IgD-negative memory B cell (primary cell): ENCODE results near the gene SKAP2. TPM values are rescaled to one million over a fixed set of nuclear protein-coding genes. Genes with fewer than 3 reads are reported as not detected.

Experiments
- H3K27ac Mint-ChIP-seq, 3 donors: one replicate each; pipeline ENCODE4 v1.8.0; 2020 to 2022; ENCODE audit warnings: mild to moderate bottlenecking in 3 of 3, mixed read lengths in 3 of 3, moderate library complexity in 1 of 3
- H3K27me3 Mint-ChIP-seq: one replicate; pipeline ENCODE4 v1.8.0; 2021; ENCODE audit warnings: mixed read lengths
- H3K36me3 Mint-ChIP-seq: one replicate; pipeline ENCODE4 v1.8.0; 2020; ENCODE audit warnings: mild to moderate bottlenecking, mixed read lengths
- H3K4me1 Mint-ChIP-seq, 3 donors: one replicate each; pipeline ENCODE4 v1.8.0; 2020 to 2022; ENCODE audit warnings: mixed read lengths in 3 of 3, mild to moderate bottlenecking in 1 of 3
- H3K4me3 Mint-ChIP-seq, 4 donors: one replicate each; pipeline ENCODE4 v1.8.0; 2020 to 2022; ENCODE audit warnings: mild to moderate bottlenecking in 4 of 4, mixed read lengths in 4 of 4, moderate library complexity in 3 of 4
- H3K9me3 Mint-ChIP-seq, 3 donors: one replicate each; pipeline ENCODE4 v1.8.0; 2020 to 2021; ENCODE audit warnings: mixed read lengths in 3 of 3, mild to moderate bottlenecking in 1 of 3
- polyA plus RNA-seq: library from polyadenylated mRNA; unstranded; fragments of 300-500 nt; fragmentation: Illumina TruSeq; gene quantifications from one replicate; pipeline ENCODE4 v1.2.3, GENCODE V29; 2021

Gene SKAP2
- polyA plus RNA-seq, 1 donor from 2014 or later = 135 TPM

DNA sequence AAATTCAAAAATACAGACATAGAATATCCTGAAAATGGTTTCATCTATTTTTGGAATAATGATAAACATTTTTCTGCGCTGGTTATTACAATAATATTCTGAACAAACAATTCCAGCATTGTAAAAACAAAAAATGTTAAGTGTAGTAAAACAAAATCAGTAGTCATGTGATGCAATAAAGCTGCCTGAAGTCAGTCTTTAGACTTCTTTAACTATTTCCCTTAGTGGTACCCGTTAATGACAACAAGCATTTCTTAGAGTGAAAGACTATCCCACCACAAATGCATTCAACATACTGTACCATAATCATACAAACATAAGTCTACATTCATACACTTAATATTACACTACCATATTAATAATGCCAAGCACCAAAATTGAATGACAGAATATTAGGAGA is 1.6 kb downstream of the SKAP2 start:
- Mint-ChIP-seq H3K27me3 (no peaks in the 10 kb centered on the region), H3K27ac (peak overlapping the region in 1 of 3 donors; percentile 91), H3K4me1 (peaks cover 26 to 38% (median 36%) of the 10 kb centered on the region in 3 donors), H3K36me3 (peaks cover 2% of the 10 kb centered on the region), H3K4me3 (peak overlapping the region; percentile 94 to 98 (median 97)), H3K9me3 (no peaks in the 10 kb centered on the region)

DNA sequence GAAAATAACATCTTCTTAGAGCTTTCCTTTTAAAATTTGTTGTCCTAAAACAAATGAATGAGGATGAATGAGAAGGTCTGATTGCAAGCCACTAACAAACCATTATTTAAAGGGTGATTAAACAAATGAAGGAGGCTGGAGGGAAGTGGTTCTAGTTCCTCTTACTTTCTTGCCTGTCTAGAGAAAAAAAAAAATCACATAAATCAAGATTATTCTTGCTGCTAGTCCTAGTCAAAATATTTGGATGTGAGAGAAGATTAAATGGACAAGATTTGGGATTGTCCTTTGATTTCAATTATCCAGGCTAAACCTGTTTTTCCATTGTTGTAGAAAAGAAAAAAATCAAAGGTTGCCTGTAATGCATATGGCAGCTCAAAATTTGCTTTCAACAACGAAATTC is 3.3 kb downstream of the SKAP2 start:
- peak overlapping the region in 1 of 3 donors; percentile 47 for H3K27ac Mint-ChIP-seq
- peaks cover 2% of the 10 kb centered on the region for H3K36me3 Mint-ChIP-seq
- H3K4me3 Mint-ChIP-seq = peak overlapping the region in 2 of 4 donors; percentile 35 to 46
- no peaks in the 10 kb centered on the region for H3K9me3 Mint-ChIP-seq
- peaks cover 37 to 52% (median 49%) of the 10 kb centered on the region in 3 donors for H3K4me1 Mint-ChIP-seq
- peaks cover 2% of the 10 kb centered on the region for H3K27me3 Mint-ChIP-seq

DNA sequence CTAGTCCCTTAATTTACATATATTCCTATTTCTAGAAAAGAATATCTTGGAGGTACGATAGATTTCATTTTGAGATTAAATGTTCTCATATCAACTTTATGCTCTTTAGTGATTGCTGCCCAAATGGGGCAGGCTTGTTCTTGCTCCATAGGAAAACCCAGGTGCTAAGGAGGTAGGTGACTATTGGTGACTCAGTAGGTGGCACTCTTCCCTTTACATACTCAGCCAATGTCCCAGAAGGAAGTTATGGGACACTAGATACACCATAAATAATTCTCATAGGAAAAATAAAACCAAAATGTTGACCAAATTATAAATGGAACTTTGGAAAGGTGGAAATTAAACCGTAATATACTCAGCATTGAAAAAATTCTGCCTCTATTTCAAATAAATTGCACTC is 4.0 kb downstream of the SKAP2 start:
- Mint-ChIP-seq H3K4me3 (no peak overlapping the region), H3K9me3 (no peaks in the 10 kb centered on the region), H3K27me3 (peaks cover 2% of the 10 kb centered on the region), H3K4me1 (peaks cover 37 to 53% (median 47%) of the 10 kb centered on the region in 3 donors), H3K36me3 (peaks cover 2% of the 10 kb centered on the region), H3K27ac (no peak overlapping the region)

DNA sequence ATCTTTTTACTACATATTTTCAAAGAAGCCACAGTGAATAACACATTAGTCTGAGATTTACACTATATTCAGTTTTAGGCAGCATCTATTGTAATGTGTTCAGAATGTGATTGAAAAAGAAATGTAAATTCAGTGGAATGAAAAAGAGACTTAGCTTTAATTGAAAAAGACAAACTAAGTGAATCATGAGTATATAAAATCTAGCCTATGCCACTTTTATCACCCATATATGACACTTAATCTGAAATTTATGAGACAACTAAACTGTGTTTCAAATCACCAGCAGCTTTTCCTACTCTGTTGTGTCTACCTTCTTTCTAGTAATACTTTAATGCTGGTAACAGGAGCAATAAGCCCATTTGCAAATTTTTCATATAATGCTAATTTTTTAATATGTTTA is 4.7 kb downstream of the SKAP2 start:
- no peak overlapping the region for H3K27ac Mint-ChIP-seq
- H3K4me1 Mint-ChIP-seq = peaks cover 35 to 54% (median 45%) of the 10 kb centered on the region in 3 donors
- no peak overlapping the region for H3K4me3 Mint-ChIP-seq
- peaks cover 2% of the 10 kb centered on the region for H3K36me3 Mint-ChIP-seq
- H3K27me3 Mint-ChIP-seq = peaks cover 2% of the 10 kb centered on the region
- no peaks in the 10 kb centered on the region for H3K9me3 Mint-ChIP-seq

DNA sequence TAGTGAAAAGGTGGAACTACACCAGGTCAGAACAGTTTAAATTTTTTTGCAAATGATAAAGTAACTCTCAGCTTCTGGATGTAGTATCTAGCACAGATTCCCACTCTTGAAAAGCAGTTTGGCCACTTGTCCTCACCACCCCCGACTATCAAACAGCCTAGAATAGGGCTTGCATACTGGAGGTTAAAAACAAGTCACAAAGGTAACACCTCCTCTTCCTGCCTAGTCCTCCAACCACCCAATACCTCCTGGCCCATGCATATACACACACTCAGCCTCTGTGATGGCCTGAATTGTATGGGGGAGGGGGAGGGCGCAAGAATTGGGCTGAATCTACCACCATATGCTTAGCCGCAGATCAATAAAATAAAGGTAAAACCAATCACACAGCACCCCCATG is 5.7 kb downstream of the SKAP2 start:
- peaks cover 2% of the 10 kb centered on the region for H3K27me3 Mint-ChIP-seq
- peak overlapping the region in 3 of 4 donors; percentile 22 to 76 (median 75) for H3K4me3 Mint-ChIP-seq
- H3K36me3 Mint-ChIP-seq = peaks cover 2% of the 10 kb centered on the region
- H3K4me1 Mint-ChIP-seq = peaks cover 35 to 50% (median 44%) of the 10 kb centered on the region in 3 donors
- peak overlapping the region; percentile 18 to 83 (median 32) for H3K27ac Mint-ChIP-seq
- no peaks in the 10 kb centered on the region for H3K9me3 Mint-ChIP-seq

DNA sequence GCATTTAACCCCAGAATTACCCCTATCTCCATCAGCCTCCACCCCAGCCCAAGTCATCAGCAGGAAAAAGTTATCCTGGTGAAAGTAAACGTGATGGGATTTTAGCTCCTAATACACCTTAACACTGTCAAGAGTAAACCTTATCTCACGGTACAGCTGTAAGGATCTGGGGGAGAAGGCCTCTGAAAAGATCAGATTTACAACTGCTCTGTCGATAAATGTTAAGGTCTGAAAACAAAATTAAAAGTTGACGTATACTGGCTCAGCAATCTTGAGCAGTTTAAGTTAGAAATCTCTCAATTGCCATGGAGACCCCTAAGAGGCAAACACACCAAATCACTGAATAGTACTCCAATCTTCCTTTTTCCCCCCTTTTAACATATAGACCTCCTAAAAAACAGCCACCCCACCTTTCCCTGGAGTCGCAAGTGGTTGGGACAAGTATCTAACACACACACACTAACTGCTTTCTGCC is 6.1 kb downstream of the SKAP2 start:
- peaks cover 3% of the 10 kb centered on the region for H3K36me3 Mint-ChIP-seq
- peak overlapping the region; percentile 75 to 94 (median 88) for H3K4me3 Mint-ChIP-seq
- H3K4me1 Mint-ChIP-seq = peaks cover 35 to 49% (median 44%) of the 10 kb centered on the region in 3 donors
- H3K27ac Mint-ChIP-seq = peak overlapping the region in 2 of 3 donors; percentile 18 to 96
- no peaks in the 10 kb centered on the region for H3K9me3 Mint-ChIP-seq
- peaks cover 2% of the 10 kb centered on the region for H3K27me3 Mint-ChIP-seq

DNA sequence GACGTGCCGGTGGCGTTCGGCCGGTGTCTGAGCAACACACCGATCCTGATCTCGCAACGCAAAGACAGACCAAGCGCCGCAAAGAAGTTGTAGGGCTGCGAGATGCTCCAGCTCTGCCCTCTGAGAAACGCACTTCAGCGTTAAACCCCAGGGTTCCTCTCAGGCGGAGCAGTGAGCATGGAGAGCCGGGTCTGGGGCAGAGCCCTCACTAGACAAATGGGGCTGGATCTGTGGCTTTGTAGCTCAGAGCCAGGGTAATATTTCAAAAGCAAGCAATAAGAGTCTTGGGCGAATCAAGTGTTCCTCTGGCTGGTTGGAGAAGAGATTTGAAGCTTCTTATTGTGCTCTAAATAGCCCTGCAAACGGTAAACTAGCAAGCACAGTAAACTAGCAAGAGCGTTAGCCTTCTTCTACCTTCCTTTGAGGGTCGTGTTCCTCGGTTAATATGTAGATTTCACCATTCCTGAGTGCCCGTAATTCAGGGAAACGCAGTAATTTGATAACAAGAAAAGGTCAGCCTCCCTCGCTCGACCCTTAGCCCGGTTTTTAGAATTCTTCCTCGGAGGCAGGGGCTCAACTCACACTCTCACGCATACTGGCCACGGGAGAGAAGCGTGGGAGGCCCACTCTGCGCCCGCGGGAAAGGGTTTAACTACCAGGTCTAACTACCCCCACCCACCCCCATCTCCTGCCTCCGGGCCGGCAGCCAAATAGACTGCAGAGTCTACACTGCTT is 6.7 kb downstream of the SKAP2 start:
- H3K9me3 Mint-ChIP-seq = no peaks in the 10 kb centered on the region

DNA sequence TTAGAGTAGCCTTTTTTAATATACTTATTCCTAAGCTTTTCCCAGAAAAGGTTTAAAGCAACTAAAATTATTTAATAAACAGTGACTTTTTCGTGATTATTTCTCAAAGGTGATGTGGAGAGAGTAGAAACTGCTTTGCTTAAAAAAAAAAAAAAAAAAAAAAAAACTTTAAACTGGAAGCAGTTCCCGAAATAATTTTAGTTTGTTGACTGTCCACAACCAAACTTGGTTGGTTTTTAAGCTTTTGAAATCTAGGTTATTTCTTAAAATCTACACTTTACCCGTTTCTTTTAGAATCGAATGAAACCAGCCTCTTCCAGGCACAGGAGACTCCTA is 7.3 kb downstream of the SKAP2 start:
- H3K9me3 Mint-ChIP-seq = no peaks in the 10 kb centered on the region
- H3K27ac Mint-ChIP-seq = peak overlapping the region; percentile 18 to 96 (median 94)
- peaks cover 28 to 43% (median 39%) of the 10 kb centered on the region in 3 donors for H3K4me1 Mint-ChIP-seq

More for the DNA sequence above, 6.7 kb downstream of the SKAP2 start:
- Mint-ChIP-seq H3K4me3 (peak overlapping the region; percentile 75 to 94 (median 88)), H3K4me1 (peaks cover 32 to 46% (median 40%) of the 10 kb centered on the region in 3 donors), H3K27me3 (peaks cover 2% of the 10 kb centered on the region), H3K27ac (peak overlapping the region; percentile 18 to 96 (median 94)), H3K36me3 (peaks cover 3% of the 10 kb centered on the region)

DNA sequence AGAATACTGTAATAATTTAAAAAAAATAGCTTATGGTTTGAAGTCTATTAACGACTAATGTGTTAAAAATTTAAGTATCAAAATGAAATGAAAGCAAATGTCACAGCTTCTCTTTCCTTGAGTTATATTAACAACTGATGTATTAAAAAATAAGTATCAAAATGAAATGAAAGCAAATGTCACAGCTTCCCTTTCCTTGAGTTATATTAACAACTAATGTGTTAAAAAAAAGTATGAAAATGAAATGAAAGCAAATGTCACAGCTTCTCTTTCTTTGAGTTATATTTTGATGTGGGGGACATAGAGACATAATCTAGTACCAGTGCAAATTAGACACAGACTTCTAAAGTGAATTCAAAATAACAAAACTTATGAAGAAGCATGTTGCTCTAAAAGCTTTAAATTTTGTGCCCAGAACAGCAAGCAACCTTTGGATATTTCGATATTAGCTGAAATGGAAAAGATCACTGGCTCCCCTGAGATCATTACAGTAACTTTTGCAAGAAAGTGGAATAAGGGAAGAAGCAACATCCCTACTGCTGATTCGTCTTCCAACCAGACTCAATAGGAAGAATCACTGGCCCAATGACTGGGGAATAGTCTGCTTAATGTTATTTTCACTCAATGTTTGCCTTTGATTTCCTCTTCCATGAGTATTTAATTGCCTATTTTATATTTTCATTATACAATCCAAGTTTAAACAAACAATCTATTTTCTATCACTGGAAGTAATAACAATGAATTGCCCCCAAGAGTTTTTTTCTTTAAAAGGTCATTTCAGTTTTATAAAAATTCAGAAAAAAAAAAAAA is 8.0 kb downstream of the SKAP2 start:
- Mint-ChIP-seq H3K4me3 (peak overlapping the region in 1 of 4 donors; percentile 68), H3K4me1 (peaks cover 26 to 43% (median 37%) of the 10 kb centered on the region in 3 donors), H3K36me3 (peaks cover 3% of the 10 kb centered on the region), H3K27ac (peak overlapping the region in 1 of 3 donors; percentile 47), H3K9me3 (no peaks in the 10 kb centered on the region), H3K27me3 (peaks cover 2% of the 10 kb centered on the region)

More for the DNA sequence above, 7.3 kb downstream of the SKAP2 start:
- Mint-ChIP-seq H3K27me3 (peaks cover 2% of the 10 kb centered on the region), H3K4me3 (peak overlapping the region; percentile 75 to 94 (median 88)), H3K36me3 (peaks cover 3% of the 10 kb centered on the region)

DNA sequence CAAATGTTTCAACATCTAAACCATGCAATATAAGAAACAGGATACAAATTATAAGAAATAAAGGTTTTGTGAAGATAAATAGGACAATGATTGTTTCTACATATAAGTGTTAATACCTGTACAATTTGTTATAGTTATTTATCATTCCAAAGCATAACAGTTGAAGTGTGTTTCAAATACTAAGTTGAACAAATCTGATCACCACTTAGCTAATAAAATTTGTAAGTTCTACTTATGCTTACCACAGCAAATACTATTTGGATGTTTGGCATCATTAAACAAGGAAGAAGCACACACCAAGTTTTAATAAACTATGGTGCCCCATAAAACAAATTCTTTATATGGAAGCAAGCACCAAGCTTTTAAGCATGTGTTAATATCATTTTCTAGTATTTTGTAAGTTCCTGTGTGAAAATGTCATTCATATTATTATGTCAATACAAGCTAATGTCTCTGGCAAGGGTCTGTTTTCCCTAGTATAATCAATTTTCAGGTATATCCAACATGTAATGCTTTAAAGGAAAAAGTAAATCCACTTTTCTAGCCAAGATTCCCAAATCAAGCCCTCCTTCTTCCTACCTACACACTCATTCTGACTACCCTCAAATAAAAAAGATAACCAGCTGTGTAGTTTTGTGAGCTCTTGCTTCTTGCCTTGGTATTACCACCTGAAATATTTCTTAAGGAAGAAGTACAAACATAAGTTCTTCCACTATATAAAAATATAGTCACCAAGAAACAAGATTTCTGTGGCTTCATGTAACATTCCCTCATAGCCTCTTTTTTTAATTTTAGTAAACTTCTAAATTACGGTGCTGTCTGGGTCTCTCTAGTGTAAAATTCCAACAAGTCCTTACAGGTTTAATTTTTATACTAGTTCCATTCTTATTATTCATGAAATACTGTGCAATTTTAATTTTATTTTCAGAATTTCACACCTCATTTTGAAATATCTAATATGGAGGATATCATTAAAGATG is 9.2 kb downstream of the SKAP2 start:
- Mint-ChIP-seq H3K36me3 (peaks cover 10% of the 10 kb centered on the region), H3K27ac (no peak overlapping the region), H3K4me1 (peaks cover 22 to 38% (median 33%) of the 10 kb centered on the region in 3 donors), H3K27me3 (peaks cover 2% of the 10 kb centered on the region), H3K9me3 (no peaks in the 10 kb centered on the region), H3K4me3 (no peak overlapping the region)

DNA sequence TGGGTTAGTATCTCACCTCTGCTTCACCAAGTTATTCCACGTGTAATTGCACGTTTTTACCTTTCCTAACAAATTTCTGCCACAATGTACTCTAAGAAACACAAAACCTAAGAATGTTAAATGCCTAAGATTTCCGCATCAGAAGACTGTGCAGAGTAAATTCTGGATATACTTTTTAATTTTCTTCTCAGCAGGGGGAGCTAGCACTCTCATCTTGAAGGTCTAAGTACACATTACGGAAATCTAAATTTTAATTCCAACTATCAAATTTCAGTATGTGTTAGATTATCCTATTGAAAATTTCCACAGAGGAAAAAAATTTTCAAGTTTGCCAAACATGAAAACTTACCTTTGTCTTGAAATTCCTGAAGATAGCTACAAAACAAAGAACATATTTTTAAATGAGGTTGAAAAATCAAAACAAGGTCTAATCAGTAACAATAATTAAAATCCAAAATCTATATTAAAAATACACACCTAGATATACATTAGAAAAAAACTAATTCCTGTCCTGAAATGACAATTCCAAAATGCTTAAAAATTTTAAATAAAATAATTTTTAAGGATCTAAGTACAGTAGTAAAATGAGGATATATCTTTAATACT is 10.5 kb downstream of the SKAP2 start:
- Mint-ChIP-seq H3K36me3 (peaks cover 13% of the 10 kb centered on the region), H3K27me3 (peaks cover 2% of the 10 kb centered on the region), H3K4me1 (peaks cover 17 to 33% (median 27%) of the 10 kb centered on the region in 3 donors), H3K4me3 (no peak overlapping the region), H3K27ac (no peak overlapping the region), H3K9me3 (no peaks in the 10 kb centered on the region)

DNA sequence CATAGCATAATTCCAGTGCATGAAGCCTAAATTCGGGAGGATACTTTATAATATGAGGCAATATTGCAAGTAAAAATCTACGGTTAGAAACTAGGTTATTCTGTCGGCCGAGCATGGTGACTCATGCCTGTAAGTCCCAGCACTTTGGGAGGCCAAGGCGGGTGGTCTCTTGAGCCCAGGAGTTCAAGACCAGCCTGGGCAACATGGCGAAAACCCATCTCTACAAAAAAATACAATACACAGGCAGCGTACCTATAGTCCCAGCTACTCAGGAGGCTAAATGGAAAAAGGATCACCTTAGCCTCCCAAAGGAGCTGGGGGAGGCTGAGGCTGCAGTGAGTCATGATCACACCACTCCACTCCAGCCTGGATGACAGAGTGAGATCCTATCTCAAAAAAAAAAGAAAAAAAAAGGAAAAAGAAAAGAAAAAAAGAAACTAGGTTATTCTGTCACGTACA is 14.2 kb downstream of the SKAP2 start:
- H3K27me3 Mint-ChIP-seq = no peaks in the 10 kb centered on the region
- H3K4me3 Mint-ChIP-seq = no peak overlapping the region
- H3K27ac Mint-ChIP-seq = no peak overlapping the region
- H3K9me3 Mint-ChIP-seq = no peaks in the 10 kb centered on the region
- peaks cover 14% of the 10 kb centered on the region for H3K36me3 Mint-ChIP-seq
- peaks cover 1 to 8% (median 2%) of the 10 kb centered on the region in 3 donors for H3K4me1 Mint-ChIP-seq

DNA sequence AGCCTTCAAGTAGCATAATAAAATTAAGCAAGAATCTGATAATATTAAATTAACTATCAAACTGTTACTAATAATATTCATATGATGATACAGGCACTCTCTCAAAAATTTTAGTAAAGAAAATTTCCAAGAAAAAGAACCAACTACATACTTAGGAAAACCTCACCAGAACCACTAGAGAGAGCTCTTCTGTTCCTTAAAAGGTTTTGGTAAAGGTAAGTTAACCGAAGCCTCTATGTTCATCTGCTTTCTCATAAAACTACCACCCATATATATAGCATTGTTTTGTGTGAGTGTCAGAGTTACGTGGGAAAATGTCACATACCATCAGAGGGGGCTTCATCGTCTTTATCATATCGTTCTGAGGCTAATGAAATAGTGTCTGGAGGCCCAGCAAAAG is 20.7 kb downstream of the SKAP2 start:
- Mint-ChIP-seq H3K4me1 (no peaks in the 10 kb centered on the region), H3K4me3 (no peak overlapping the region), H3K36me3 (peaks cover 8% of the 10 kb centered on the region), H3K27me3 (no peaks in the 10 kb centered on the region), H3K9me3 (no peaks in the 10 kb centered on the region), H3K27ac (no peak overlapping the region)

DNA sequence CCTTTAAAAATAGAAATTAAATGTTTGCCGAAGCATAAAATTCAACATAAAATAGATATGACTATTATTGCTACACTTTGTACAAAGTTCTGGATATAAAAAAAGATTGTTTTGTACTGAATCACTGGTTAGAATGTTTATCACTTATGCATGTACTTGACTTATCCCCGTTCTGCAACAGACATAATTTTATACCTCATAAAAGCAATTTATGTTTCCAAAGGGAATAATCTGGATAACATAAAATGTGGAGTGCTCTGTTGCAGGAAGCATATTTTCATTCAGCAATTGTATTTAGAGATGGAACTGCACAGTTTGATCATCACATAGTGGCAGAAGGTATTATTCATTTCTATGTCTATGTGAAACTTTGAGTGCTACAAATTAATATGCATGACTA is 21.5 kb downstream of the SKAP2 start:
- H3K4me3 Mint-ChIP-seq = no peak overlapping the region
- H3K27me3 Mint-ChIP-seq = no peaks in the 10 kb centered on the region
- H3K4me1 Mint-ChIP-seq = peaks cover 0 to 2% (median 0%) of the 10 kb centered on the region in 3 donors
- H3K36me3 Mint-ChIP-seq = peaks cover 12% of the 10 kb centered on the region
- no peaks in the 10 kb centered on the region for H3K9me3 Mint-ChIP-seq
- H3K27ac Mint-ChIP-seq = no peak overlapping the region
